HuH-7 (cell line): ENCODE measurements around the gene IFIT1B.
"Not testable (repeated sequence)": the region's sequence is repeated elsewhere in the genome, so short reads cannot be mapped to it uniquely, and the experiment has no call there.

ENCODE experiments used
- DNase-seq: peaks from one replicate; pipeline ENCODE4 v3.0.0; 2011; ENCODE audit warnings: low spot score

Gene IFIT1B, protein sequence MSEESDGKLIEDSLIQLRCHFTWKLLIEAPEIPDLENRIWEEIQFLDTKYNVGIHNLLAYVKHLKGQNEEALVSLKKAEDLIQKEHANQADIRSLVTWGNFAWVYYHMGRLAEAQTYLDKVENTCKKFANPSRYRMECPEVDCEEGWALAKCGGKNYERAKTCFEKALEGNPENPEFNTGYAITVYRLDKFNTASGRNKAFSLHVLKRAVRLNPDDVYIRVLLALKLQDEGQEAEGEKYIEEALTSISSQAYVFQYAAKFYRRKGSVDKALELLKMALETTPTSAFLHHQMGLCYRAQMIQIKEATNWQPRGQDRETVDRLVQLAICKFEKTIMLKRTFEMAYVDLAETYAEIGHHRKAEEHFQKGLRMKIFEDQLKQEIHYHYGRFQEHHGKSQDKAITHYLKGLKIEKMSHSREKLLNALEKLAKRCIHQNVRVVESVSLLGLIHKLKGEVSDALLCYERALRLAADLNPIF

GRCh38 chr10:89377705-89378637, at the start of gene IFIT1B:
Gene IFIT1B, plus strand, starts transcription at chr10:89378056. Its CDS starts 80 bp downstream, at chr10:89378136.
- DNase-seq = no peak

- no peak for DNase-seq
Observed at GRCh38 chr10:89329151-89329550, 48.7 kb upstream of the IFIT1B start.

DNA sequence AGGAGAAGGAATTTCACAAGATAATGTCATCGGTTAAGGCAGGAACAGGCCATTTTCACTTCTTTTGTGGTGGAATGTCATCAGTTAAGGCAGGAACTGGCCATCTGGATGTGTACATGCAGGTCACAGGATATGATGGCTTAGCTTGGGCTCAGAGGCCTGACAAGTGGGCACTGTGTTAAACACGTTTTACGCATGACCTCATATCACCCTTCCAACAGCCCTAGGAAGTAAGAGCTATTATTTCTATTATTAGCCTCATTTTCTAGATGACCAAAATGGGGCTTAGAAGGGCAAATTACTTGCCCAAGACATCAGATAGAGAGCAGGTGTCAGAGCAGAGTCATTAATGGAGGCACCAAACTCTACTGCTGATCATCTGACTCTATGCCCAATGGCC, 47.8 kb upstream of the IFIT1B start:
- not testable (repeated sequence) for DNase-seq

GRCh38 chr10:89330537-89331212, 47.2 kb upstream of the IFIT1B start:
- no peak for DNase-seq

GRCh38 chr10:89331487-89332122, 46.3 kb upstream of the IFIT1B start:
- DNase-seq = not testable (repeated sequence)

DNA sequence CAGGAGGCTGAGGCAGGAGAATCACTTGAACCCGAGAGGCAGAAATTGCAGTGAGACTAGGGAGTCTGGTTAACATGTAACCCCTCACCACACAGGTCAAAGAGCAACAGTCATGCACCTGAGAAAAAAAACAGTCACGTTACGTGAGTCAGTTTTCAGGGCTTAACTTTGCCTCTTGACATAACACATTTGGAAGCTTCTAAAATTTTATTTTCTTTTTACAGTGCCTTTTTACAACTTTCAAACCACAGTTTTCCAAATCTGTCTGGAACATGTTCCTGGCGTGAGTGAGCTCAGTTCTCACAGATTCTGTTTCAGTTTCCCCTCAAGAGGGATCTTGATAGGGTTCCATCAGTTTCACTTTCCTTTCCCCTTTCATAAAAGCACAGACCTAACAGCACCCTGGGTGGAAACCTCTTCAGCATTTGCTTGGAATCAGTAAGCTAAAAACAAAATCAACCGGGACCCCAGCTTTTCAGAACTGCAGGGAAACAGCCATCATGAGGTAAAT, 45.7 kb upstream of the IFIT1B start:
- DNase-seq = no peak

DNA sequence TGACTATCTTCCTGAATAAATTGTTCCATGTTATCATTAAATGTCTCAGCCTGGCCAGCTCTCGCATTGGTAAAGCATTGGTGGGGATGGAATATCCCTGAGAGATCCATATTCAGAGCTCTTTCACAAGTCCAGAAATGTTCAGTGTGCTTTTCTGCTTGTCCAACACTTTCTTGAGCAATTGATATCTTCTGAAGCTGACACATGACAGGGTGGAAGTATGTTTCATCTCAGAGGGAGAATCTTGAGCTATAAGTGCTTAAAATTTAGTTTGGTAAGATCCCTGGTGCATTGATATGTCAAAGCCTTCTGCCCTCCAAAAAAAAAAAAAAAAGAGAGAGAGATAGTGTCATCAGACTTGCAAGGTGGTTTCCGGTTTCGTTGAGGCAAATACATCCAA, 42.6 kb upstream of the IFIT1B start:
- DNase-seq = no peak

DNA sequence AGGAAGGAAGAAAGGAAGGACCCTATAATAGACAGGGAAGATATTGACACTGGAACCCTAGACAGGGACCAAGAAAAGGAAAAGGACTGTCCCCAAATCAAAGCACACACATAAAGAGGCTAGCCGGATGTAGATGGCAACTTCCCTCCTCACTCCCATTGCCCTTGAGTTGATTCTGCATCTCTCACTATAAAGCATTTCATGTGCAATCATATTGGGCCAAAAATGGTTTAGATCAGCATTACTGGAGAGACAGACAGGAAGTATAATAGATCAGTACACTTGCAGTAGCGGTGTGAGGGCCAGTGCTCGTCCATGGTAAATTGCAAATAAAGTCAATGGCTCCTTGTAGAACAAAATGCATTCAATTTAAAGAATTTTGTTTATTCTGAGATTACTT, 41.6 kb upstream of the IFIT1B start:
- DNase-seq = no peak

GRCh38 chr10:89337484-89337883, 40.4 kb upstream of the IFIT1B start:
- no peak for DNase-seq

DNA sequence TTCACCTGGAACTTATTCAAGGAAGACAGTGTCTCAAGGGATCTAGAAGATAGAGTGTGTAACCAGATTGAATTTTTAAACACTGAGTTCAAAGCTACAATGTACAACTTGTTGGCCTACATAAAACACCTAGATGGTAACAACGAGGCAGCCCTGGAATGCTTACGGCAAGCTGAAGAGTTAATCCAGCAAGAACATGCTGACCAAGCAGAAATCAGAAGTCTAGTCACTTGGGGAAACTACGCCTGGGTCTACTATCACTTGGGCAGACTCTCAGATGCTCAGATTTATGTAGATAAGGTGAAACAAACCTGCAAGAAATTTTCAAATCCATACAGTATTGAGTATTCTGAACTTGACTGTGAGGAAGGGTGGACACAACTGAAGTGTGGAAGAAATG, 39.1 kb upstream of the IFIT1B start:
- DNase-seq = no peak

GRCh38 chr10:89339875-89340274, 38.0 kb upstream of the IFIT1B start:
- DNase-seq = no peak

GRCh38 chr10:89341649-89342048, 36.2 kb upstream of the IFIT1B start:
- no peak for DNase-seq

- no peak for DNase-seq
Observed at GRCh38 chr10:89342206-89342958, 35.5 kb upstream of the IFIT1B start.

- DNase-seq = no peak
Observed at GRCh38 chr10:89343089-89343767, 34.6 kb upstream of the IFIT1B start.

- no peak for DNase-seq
Observed at GRCh38 chr10:89344156-89344555, 33.7 kb upstream of the IFIT1B start.

GRCh38 chr10:89345367-89346000, 32.4 kb upstream of the IFIT1B start:
- no peak for DNase-seq

DNA sequence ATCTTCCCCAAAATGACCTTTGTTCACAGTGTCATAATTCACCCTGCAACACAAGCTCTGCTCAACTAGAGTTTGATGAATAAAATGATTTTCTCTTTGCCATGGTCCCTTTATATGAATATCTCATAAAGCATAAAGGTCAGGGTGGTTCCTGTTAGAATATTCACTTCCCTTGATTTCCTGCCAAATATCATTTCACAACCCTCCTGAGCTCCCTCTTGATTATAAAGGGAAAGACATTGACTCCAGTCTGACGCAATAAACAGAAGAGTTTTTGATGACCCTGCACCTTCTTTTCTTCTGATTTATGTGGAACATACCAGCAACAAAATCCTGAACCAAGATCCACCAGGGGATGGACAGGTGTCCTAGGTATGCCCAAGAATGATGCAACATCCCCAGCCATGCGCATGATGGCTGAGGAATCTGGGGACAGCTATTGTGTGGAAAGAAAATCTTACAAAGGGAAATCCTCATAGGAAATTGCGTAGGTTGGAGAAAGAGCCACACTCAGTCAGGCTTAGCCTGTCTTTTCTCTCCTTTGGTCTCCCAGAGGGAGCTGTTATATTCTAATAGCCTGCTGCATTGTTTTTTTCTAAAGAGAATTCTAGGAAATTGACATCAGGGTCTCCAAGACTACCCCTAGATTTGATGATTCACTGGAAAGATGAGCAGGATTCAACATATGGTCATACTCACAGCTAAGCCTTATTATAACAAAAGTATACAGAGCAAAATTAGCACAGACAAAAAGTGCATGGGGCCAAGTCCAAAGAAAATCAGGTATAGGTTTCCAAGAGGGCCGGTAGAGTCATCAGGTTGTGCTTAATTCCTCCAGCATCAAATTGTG, 31.2 kb upstream of the IFIT1B start:
- no peak for DNase-seq

DNA sequence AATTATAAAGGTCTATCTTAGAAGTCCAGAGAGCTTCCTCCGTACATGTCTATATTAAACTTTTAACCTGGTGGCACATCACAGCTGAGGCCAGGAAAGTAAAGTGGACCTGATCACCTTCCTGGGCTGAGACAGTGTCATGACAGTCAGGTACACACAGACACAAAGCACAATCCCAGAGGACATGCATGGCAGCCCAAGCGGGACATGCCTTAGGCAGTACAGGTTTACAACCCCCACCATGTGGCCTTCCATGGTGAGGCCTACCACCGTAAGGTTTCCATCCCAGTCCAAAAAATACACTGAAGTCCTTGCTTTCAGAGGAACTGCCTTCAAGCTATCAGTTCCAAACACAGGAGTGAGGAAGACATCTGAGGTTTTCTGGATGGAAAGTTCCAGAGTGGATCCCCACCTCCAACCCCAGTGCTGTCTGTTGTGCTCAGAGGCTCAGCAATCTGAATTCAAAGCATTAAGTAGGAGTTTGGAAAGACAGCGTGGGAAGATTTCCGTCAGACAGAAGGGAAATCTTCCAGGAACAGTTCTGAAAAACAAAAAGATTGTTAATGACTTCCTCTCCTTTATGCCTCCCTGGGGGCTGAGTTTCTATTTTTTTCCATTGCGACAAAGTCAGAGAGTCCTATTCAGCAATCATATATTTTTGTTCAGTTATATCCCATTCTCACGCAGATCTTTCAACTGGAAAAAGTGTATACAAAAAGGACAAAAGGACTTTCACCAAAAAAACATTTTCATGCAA, 30.0 kb upstream of the IFIT1B start:
- no peak for DNase-seq
